ENCODE measurements around the gene HSFX1.
"Not testable (repeated sequence)": the region's sequence is repeated elsewhere in the genome, so short reads cannot be mapped to it uniquely, and the experiment has no call there.

HSFX1 gene, protein sequence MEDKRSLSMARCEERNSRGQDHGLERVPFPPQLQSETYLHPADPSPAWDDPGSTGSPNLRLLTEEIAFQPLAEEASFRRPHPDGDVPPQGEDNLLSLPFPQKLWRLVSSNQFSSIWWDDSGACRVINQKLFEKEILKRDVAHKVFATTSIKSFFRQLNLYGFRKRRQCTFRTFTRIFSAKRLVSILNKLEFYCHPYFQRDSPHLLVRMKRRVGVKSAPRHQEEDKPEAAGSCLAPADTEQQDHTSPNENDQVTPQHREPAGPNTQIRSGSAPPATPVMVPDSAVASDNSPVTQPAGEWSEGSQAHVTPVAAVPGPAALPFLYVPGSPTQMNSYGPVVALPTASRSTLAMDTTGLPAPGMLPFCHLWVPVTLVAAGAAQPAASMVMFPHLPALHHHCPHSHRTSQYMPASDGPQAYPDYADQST

DNA sequence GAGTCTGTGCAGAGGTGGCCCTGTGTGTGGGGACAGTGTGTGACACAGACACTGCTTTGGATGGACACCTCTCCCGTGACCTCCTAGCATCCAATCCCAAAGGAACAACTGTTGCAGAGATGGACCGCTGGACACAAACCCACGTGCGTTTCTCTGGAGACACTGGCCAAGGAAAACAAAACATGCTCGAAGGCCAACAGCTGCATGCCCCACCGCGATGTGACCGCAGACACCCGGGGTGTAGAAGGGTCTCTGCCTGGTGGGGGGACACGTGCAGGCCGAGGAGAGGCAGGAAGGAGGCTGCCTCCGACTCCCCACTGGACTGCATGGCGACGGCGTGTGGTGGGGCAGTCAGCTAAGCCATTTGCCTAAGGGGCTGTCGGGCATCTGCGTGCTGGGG, at the start of gene HSFX1:
Gene HSFX1, plus strand, starts transcription at position 301 of the 400 bp plus-strand sequence. CDS start 614 bp downstream, outside the sequence.
- not testable (repeated sequence) for H3K36me3 Mint-ChIP-seq (ENCODE audit: insufficient read depth); H3K4me1 Mint-ChIP-seq; H3K27ac Mint-ChIP-seq (ENCODE audit: low read depth); H3K9me3 Mint-ChIP-seq; H3K27me3 Mint-ChIP-seq; ATAC-seq (replicated peaks; ENCODE audit: extremely low read depth, poor library complexity, severe bottlenecking); DNase-seq (ENCODE audit: low spot score in 2 of 2); H3K4me3 Mint-ChIP-seq

- ATAC-seq (replicated peaks; ENCODE audit: extremely low read depth, poor library complexity, severe bottlenecking); H3K36me3 Mint-ChIP-seq (ENCODE audit: insufficient read depth): not testable (repeated sequence)
Observed at GRCh38 chrX:149727308-149727707, 46.6 kb upstream of the HSFX1 start.

DNA sequence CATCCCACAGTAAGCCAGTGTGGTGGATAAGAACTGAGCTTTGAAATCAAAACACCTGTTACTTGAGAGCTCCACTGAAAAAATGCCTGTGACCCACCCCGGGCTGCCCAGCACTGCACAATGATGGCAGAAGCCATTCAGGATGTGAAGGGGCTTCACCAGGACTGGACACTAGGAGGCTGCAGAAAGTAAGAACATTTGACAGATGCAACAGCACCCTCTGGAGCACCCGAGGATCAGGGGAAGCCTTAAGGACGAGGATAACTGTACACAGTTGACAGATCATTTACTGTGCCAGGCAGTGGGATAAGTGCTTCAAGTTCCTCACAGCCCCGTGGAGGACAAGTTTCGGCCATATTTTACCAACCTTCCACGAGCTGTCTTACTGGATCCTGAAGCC, 31.6 kb upstream of the HSFX1 start:
- H3K36me3 Mint-ChIP-seq (ENCODE audit: insufficient read depth); H3K27me3 Mint-ChIP-seq; H3K4me1 Mint-ChIP-seq; H3K27ac Mint-ChIP-seq (ENCODE audit: low read depth); H3K4me3 Mint-ChIP-seq; H3K9me3 Mint-ChIP-seq; DNase-seq (ENCODE audit: low spot score in 2 of 2); ATAC-seq (replicated peaks; ENCODE audit: extremely low read depth, poor library complexity, severe bottlenecking): not testable (repeated sequence)

More at GRCh38 chrX:149727308-149727707, 46.6 kb upstream of the HSFX1 start:
- H3K9me3 Mint-ChIP-seq; H3K27ac Mint-ChIP-seq (ENCODE audit: low read depth); H3K4me1 Mint-ChIP-seq; H3K4me3 Mint-ChIP-seq; DNase-seq (ENCODE audit: low spot score in 2 of 2); H3K27me3 Mint-ChIP-seq: not testable (repeated sequence)

DNA sequence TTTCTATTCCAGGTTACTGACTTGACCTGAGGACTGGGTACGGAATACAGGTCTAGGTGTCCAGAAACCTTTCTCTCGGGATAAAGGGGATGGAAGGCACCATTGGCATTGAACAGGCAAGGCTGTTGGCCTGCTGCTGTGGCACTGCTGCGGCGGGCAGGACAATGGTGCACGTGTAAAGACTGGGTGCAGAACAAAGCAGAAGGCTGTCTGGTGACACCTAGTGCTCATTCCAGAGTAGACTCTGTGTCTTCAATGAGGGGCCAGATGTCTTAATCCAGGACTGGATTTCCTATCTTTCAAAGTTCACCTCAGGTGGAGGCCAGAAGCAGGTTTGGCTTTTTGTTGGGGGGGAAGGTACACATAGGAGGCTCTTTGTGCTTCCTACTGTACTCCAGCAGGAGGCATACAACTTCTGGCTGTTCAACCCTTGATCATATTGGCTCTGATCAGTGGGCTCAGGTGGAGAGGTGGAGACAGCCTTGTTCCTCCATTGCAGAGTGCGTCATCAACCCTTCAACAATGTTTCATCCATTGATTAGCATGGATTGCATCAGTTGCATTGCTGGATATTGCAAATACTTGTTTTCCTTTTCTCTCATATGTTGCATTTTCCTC, 27.4 kb upstream of the HSFX1 start:
- not testable (repeated sequence) for H3K36me3 Mint-ChIP-seq (ENCODE audit: insufficient read depth); H3K4me1 Mint-ChIP-seq; H3K27me3 Mint-ChIP-seq; DNase-seq (ENCODE audit: low spot score in 2 of 2); H3K27ac Mint-ChIP-seq (ENCODE audit: low read depth); ATAC-seq (replicated peaks; ENCODE audit: extremely low read depth, poor library complexity, severe bottlenecking); H3K4me3 Mint-ChIP-seq; H3K9me3 Mint-ChIP-seq

DNA sequence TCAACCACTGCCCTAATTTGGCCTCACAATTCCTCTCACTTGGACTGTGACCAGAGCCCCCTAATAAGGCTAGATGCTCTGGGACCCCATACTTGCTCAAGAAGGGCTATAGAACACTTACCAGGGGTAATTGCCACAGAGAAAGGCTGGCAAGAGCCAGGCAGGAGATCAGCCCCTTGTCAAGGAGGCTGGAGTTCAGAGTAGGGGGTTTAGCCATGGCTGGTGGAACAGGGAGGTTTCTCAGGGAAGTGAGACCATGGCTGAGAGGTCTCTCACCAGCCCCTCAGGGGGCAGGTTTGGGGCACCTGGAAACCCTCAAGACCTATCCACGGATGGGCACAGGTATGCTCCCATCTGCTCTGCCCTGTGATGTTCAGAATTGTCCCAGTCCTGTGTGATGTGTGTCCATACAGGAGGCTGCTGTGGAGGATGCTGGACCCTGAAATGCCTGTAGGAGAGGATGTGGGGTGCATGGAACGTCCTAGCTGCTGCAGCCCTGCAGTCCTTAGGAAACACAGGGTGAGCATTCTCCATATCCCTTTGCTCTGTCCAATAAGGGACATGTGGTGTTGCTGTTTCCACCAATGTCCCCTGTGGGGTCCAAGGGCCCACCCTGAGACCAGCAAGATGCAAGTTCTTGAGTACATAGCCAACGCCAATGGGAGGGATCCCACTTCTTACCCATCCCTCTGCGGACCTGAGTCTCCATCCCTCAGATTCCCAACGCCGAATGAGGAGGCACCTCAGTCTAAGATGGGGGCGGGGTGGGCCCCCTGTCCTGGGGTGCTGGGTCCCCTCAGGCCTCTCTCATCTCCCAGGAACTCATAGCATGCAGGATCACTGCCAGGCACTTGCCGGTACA, 16.4 kb upstream of the HSFX1 start:
- H3K4me1 Mint-ChIP-seq: no peaks in the 10 kb centered on the region
- no peak overlapping the region for H3K27ac Mint-ChIP-seq (ENCODE audit: low read depth)

GRCh38 chrX:149758068-149758714, 15.7 kb upstream of the HSFX1 start:
- Mint-ChIP-seq H3K4me1 (no peaks in the 10 kb centered on the region), H3K27ac (ENCODE audit: low read depth) (no peak overlapping the region), H3K27me3 (no peaks in the 10 kb centered on the region)

More for the DNA sequence above, 16.4 kb upstream of the HSFX1 start:
- Mint-ChIP-seq H3K27me3 (no peaks in the 10 kb centered on the region), H3K36me3 (ENCODE audit: insufficient read depth) (no peaks in the 10 kb centered on the region), H3K9me3 (no peaks in the 10 kb centered on the region), H3K4me3 (no peak overlapping the region)
- DNase-seq (ENCODE audit: low spot score in 2 of 2) (no peak), ATAC-seq (replicated peaks; ENCODE audit: extremely low read depth, poor library complexity, severe bottlenecking) (no peak)

GRCh38 chrX:149758715-149759078, 15.2 kb upstream of the HSFX1 start:
- not testable (repeated sequence) for H3K4me1 Mint-ChIP-seq; H3K27me3 Mint-ChIP-seq; ATAC-seq (replicated peaks; ENCODE audit: extremely low read depth, poor library complexity, severe bottlenecking); H3K9me3 Mint-ChIP-seq; DNase-seq (ENCODE audit: low spot score in 2 of 2); H3K36me3 Mint-ChIP-seq (ENCODE audit: insufficient read depth); H3K27ac Mint-ChIP-seq (ENCODE audit: low read depth); H3K4me3 Mint-ChIP-seq

More at GRCh38 chrX:149758068-149758714, 15.7 kb upstream of the HSFX1 start:
- Mint-ChIP-seq H3K4me3 (no peak overlapping the region), H3K36me3 (ENCODE audit: insufficient read depth) (no peaks in the 10 kb centered on the region), H3K9me3 (no peaks in the 10 kb centered on the region)
- DNase-seq (ENCODE audit: low spot score in 2 of 2): no peak
- no peak for ATAC-seq (replicated peaks; ENCODE audit: extremely low read depth, poor library complexity, severe bottlenecking)

DNA sequence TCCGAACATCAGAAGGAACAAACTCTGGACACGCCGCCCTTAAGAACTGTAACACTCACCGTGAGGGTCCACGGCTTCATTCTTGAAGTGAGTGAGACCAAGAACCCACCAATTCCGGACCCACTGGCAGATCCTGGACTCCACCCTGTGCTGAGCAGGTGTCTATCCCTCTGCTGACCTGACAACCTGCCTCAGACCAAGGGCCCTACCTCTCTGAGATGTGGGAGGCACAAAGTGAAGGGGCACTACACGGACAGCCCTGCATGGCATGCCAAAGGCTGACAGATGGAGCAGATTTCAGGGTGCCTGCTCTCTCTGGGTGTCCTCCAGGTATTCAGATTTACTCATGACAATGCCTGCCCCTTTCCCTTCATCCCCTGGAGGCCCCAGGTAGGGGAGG, 14.0 kb upstream of the HSFX1 start:
- ATAC-seq (replicated peaks; ENCODE audit: extremely low read depth, poor library complexity, severe bottlenecking) (no peak), DNase-seq (ENCODE audit: low spot score in 2 of 2) (no peak)
- H3K4me3 Mint-ChIP-seq: no peak overlapping the region
- H3K4me1 Mint-ChIP-seq: no peaks in the 10 kb centered on the region
- H3K27ac Mint-ChIP-seq (ENCODE audit: low read depth): no peak overlapping the region
- H3K9me3 Mint-ChIP-seq: no peaks in the 10 kb centered on the region
- no peaks in the 10 kb centered on the region for H3K27me3 Mint-ChIP-seq
- no peaks in the 10 kb centered on the region for H3K36me3 Mint-ChIP-seq (ENCODE audit: insufficient read depth)

- H3K9me3 Mint-ChIP-seq: no peaks in the 10 kb centered on the region
- no peak for DNase-seq (ENCODE audit: low spot score in 2 of 2)
- H3K4me1 Mint-ChIP-seq: no peaks in the 10 kb centered on the region
- H3K27me3 Mint-ChIP-seq: no peaks in the 10 kb centered on the region
- no peak for ATAC-seq (replicated peaks; ENCODE audit: extremely low read depth, poor library complexity, severe bottlenecking)
- no peak overlapping the region for H3K27ac Mint-ChIP-seq (ENCODE audit: low read depth)
- H3K36me3 Mint-ChIP-seq (ENCODE audit: insufficient read depth): no peaks in the 10 kb centered on the region
- H3K4me3 Mint-ChIP-seq: no peak overlapping the region
Observed at GRCh38 chrX:149760965-149761364, 12.9 kb upstream of the HSFX1 start.

DNA sequence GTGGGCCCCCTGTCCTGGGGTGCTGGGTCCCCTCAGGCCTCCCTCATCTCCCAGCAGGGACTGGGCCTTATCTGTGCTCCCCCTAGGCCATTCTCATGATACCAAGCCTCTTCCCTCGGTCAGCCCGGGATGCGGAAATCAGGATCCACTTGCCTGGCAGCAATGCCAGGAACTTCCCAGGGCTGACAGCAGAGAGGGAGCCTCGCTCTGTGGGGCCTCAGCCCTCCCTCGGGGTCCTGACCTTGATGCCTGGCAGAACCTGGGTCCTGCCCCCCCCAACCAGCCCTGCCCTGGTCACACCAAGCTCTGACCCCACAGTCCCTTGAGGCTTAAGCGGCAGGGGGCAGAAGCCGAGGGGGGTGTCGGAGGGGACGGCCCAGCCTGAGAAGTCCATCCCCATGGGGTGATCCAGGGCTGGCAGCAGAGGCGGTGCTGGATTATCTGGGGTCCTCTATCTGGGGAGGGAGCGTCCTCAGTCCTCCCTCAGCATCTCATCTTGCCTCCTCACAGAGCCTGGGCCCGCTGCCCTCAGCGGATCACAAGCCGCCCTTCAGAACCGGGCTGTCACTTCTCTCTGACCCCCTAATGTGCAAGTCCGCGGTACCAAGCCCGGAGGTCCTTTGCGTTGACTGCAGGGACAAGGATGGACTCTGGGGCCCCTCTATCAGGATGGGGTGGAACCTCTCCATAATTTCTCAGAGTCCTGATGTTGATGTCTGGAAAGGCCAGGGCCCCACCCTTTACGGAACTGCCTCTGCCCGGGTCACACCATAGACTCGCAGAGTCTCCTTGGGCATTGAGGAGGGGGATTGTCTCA, 11.8 kb upstream of the HSFX1 start:
- H3K27me3 Mint-ChIP-seq; H3K4me1 Mint-ChIP-seq; H3K4me3 Mint-ChIP-seq; H3K27ac Mint-ChIP-seq (ENCODE audit: low read depth); H3K9me3 Mint-ChIP-seq; H3K36me3 Mint-ChIP-seq (ENCODE audit: insufficient read depth); ATAC-seq (replicated peaks; ENCODE audit: extremely low read depth, poor library complexity, severe bottlenecking); DNase-seq (ENCODE audit: low spot score in 2 of 2): not testable (repeated sequence)

GRCh38 chrX:149762696-149763614, 10.9 kb upstream of the HSFX1 start:
- no peak for DNase-seq (ENCODE audit: low spot score in 2 of 2)
- Mint-ChIP-seq H3K27ac (ENCODE audit: low read depth) (no peak overlapping the region), H3K4me3 (no peak overlapping the region), H3K9me3 (no peaks in the 10 kb centered on the region), H3K36me3 (ENCODE audit: insufficient read depth) (no peaks in the 10 kb centered on the region), H3K4me1 (no peaks in the 10 kb centered on the region), H3K27me3 (no peaks in the 10 kb centered on the region)
- ATAC-seq (replicated peaks; ENCODE audit: extremely low read depth, poor library complexity, severe bottlenecking): no peak

Measured in central memory CD8-positive, alpha-beta T cell (primary cell).